CD4-positive, alpha-beta memory T cell (primary cell): ENCODE data around the gene HECTD2. TPM values are rescaled to one million over a fixed set of nuclear protein-coding genes. Genes with fewer than 3 reads are reported as not detected.

Source experiments
- CTCF ChIA-PET: fragments of 350-600 bp; sonication (Branson Sonifier 250); formaldehyde crosslinking; loops from one replicate; lab custom pipeline; 2021; ENCODE audit warnings: inconsistent platforms; ENCODE audit not compliant: partially characterized antibody; lab: Charles Lee
- POLR2A ChIA-PET: fragments of 350-600 bp; sonication (Branson Sonifier 250); formaldehyde crosslinking; loops from one replicate; lab custom pipeline; 2021; ENCODE audit not compliant: partially characterized antibody; lab: Charles Lee
- DNase-seq, 5 donors: peaks; one replicate each; pipeline versions ENCODE4 v3.0.0 to v3.0.0-alpha.2; 2020 to 2022; ENCODE audit warnings: mixed read lengths in 1 of 5
- H3K27ac ChIP-seq: one replicate; pipeline ENCODE4 v1.7.0; 2013; ENCODE audit warnings: low read depth, low read length
- H3K27me3 ChIP-seq: 2 replicates; pipeline ENCODE4 v1.7.0; 2013; ENCODE audit warnings: mild to moderate bottlenecking, low read length, moderate library complexity; ENCODE audit not compliant: insufficient read depth
- H3K36me3 ChIP-seq: 2 replicates; pipeline ENCODE4 v1.7.0; 2013; ENCODE audit warnings: mild to moderate bottlenecking, low read length, moderate library complexity; ENCODE audit not compliant: insufficient read depth
- H3K4me1 ChIP-seq: 2 replicates; pipeline ENCODE4 v1.7.0; 2013; ENCODE audit warnings: mild to moderate bottlenecking, low read length, moderate library complexity; ENCODE audit not compliant: insufficient read depth
- H3K4me3 ChIP-seq, 2 donors: one replicate each; pipeline ENCODE4 v1.7.0; 2013; ENCODE audit warnings: low read length in 2 of 2, mild to moderate bottlenecking in 1 of 2
- H3K9me3 ChIP-seq, 2 donors: one replicate each; pipeline ENCODE4 v1.7.0; 2013; ENCODE audit warnings: low read length in 2 of 2, control low read depth in 1 of 2; ENCODE audit not compliant: control insufficient read depth in 1 of 2
- H3K27ac Mint-ChIP-seq, 7 donors: one replicate each; pipeline ENCODE4 v1.8.0; 2020 to 2021; ENCODE audit warnings: mixed read lengths in 7 of 7, mild to moderate bottlenecking in 6 of 7, inconsistent platforms in 3 of 7, moderate library complexity in 3 of 7
- H3K27me3 Mint-ChIP-seq, 2 donors: one replicate each; pipeline ENCODE4 v1.8.0; 2020 to 2021; ENCODE audit warnings: mixed read lengths in 2 of 2
- H3K36me3 Mint-ChIP-seq, 2 donors: one replicate each; pipeline ENCODE4 v1.8.0; 2020 to 2021; ENCODE audit warnings: mixed read lengths in 2 of 2, inconsistent platforms in 1 of 2, mild to moderate bottlenecking in 1 of 2
- H3K4me1 Mint-ChIP-seq, 4 donors: one replicate each; pipeline ENCODE4 v1.8.0; 2020 to 2021; ENCODE audit warnings: mixed read lengths in 4 of 4, mild to moderate bottlenecking in 1 of 4
- H3K4me3 Mint-ChIP-seq, 8 donors: one replicate each; pipeline ENCODE4 v1.8.0; 2020 to 2021; ENCODE audit warnings: mixed read lengths in 8 of 8, mild to moderate bottlenecking in 7 of 8, moderate library complexity in 6 of 8, inconsistent platforms in 3 of 8
- H3K9me3 Mint-ChIP-seq, 8 donors: one replicate each; pipeline ENCODE4 v1.8.0; 2020 to 2021; ENCODE audit warnings: mixed read lengths in 8 of 8, mild to moderate bottlenecking in 5 of 8, inconsistent platforms in 3 of 8, moderate library complexity in 1 of 8
- intact Hi-C: fragments of 100-400 bp; cut with micrococcal nuclease; formaldehyde crosslinking; loops from one replicate; pipeline ENCODE4 v1.15.1; 2023
- polyA plus RNA-seq, 2 donors: library from polyadenylated mRNA; unstranded; fragments of 300-500 nt; fragmentation: Illumina TruSeq; gene quantifications; one replicate each; pipeline ENCODE4 v1.2.3, GENCODE V29; 2021
- total RNA-seq, 2 experiments: library from RNA; stranded (reverse); gene quantifications; one replicate each; pipeline ENCODE4 v1.2.3, GENCODE V29; 2021

Gene HECTD2
- total and polyA plus RNA-seq, 4 experiments from 2014 or later, result 0.37 to 2.7 (median 1.6) TPM

- Histone ChIP-seq H3K4me3 (no peak overlapping the region), H3K27me3 (no peaks in the 10 kb centered on the region), H3K4me1 (peaks cover 25% of the 10 kb centered on the region), H3K36me3 (no peaks in the 10 kb centered on the region), H3K27ac (no peak overlapping the region), H3K9me3 (no peaks in the 10 kb centered on the region)
- H3K9me3 Mint-ChIP-seq, result no peaks in the 10 kb centered on the region
- H3K27ac Mint-ChIP-seq, result no peak overlapping the region
- intact Hi-C loops, result loop anchor here (5.0 kb wide), 3 partner anchors 385 to 1435 kb away; partner anchors contain the start of genes EXOC6, RPP30 and TNKS2
- ChIA-PET CTCF (interaction anchor here (1.4 kb wide), 2 partner anchors 13 to 114 kb away, joined by 4 read pairs; no protein-coding TSS in a partner anchor), POLR2A (no interaction called here)
- no peaks in the 10 kb centered on the region for H3K27me3 Mint-ChIP-seq
- no peak for DNase-seq
- peaks cover 11 to 20% (median 14%) of the 10 kb centered on the region in 4 donors for H3K4me1 Mint-ChIP-seq
- peaks cover 0 to 3% of the 10 kb centered on the region in 2 donors for H3K36me3 Mint-ChIP-seq
- H3K4me3 Mint-ChIP-seq, result no peak overlapping the region
These were observed 2.4 kb downstream of the HECTD2 start for GRCh38 chr10:91412354-91413087.

- H3K36me3 Mint-ChIP-seq, result no peaks in the 10 kb centered on the region
- no peak overlapping the region for H3K4me3 Mint-ChIP-seq
These were observed 5.7 kb downstream of the HECTD2 start for GRCh38 chr10:91415816-91416215.

GRCh38 chr10:91416339-91416855, 6.3 kb downstream of the HECTD2 start:
- no peaks in the 10 kb centered on the region for H3K27me3 Mint-ChIP-seq
- H3K9me3 ChIP-seq, result no peaks in the 10 kb centered on the region
- intact Hi-C loops, result no loop called here
- POLR2A ChIA-PET, result no interaction called here
- no peaks in the 10 kb centered on the region for H3K36me3 Mint-ChIP-seq
- no peak for DNase-seq
- no peaks in the 10 kb centered on the region for H3K27me3 ChIP-seq
- H3K36me3 ChIP-seq, result no peaks in the 10 kb centered on the region
- H3K4me3 ChIP-seq, result no peak overlapping the region
- no peak overlapping the region for H3K27ac ChIP-seq
- H3K4me1 Mint-ChIP-seq, result peaks cover 0 to 14% (median 7%) of the 10 kb centered on the region in 4 donors
- no peak overlapping the region for H3K4me3 Mint-ChIP-seq
- peaks cover 0 to 1% (median 0%) of the 10 kb centered on the region in 8 donors for H3K9me3 Mint-ChIP-seq
- H3K4me1 ChIP-seq, result peaks cover 10% of the 10 kb centered on the region
- CTCF ChIA-PET, result no interaction called here
- H3K27ac Mint-ChIP-seq, result peak overlapping the region in 1 of 7 donors; percentile 26

More at GRCh38 chr10:91415816-91416215, 5.7 kb downstream of the HECTD2 start:
- ChIA-PET CTCF (no interaction called here), POLR2A (no interaction called here)
- no peaks in the 10 kb centered on the region for H3K27me3 Mint-ChIP-seq
- H3K4me1 ChIP-seq, result peaks cover 15% of the 10 kb centered on the region
- peak in 1 of 5 donors; percentile 15 for DNase-seq
- H3K27ac ChIP-seq, result no peak overlapping the region
- H3K9me3 Mint-ChIP-seq, result peaks cover 0 to 1% (median 0%) of the 10 kb centered on the region in 8 donors
- no peak overlapping the region for H3K27ac Mint-ChIP-seq
- intact Hi-C loops, result no loop called here
- H3K27me3 ChIP-seq, result no peaks in the 10 kb centered on the region
- H3K9me3 ChIP-seq, result no peaks in the 10 kb centered on the region
- H3K4me1 Mint-ChIP-seq, result peaks cover 4 to 14% (median 6%) of the 10 kb centered on the region in 4 donors
- H3K4me3 ChIP-seq, result no peak overlapping the region
- no peaks in the 10 kb centered on the region for H3K36me3 ChIP-seq

- no peak overlapping the region for H3K27ac ChIP-seq
- no peaks in the 10 kb centered on the region for H3K27me3 Mint-ChIP-seq
- no peak overlapping the region for H3K4me3 ChIP-seq
- DNase-seq, result no peak
- H3K36me3 Mint-ChIP-seq, result no peaks in the 10 kb centered on the region
- no peak overlapping the region for H3K4me3 Mint-ChIP-seq
- no peaks in the 10 kb centered on the region for H3K9me3 ChIP-seq
- H3K4me1 ChIP-seq, result peaks cover 5% of the 10 kb centered on the region
- POLR2A ChIA-PET, result no interaction called here
- H3K4me1 Mint-ChIP-seq, result peaks cover 0 to 14% (median 7%) of the 10 kb centered on the region in 4 donors
- no peaks in the 10 kb centered on the region for H3K36me3 ChIP-seq
- CTCF ChIA-PET, result no interaction called here
- no peaks in the 10 kb centered on the region for H3K27me3 ChIP-seq
- no peak overlapping the region for H3K27ac Mint-ChIP-seq
- intact Hi-C loops, result no loop called here
- peaks cover 0 to 1% (median 0%) of the 10 kb centered on the region in 8 donors for H3K9me3 Mint-ChIP-seq
These were observed 8.3 kb downstream of the HECTD2 start for GRCh38 chr10:91418416-91418815.

GRCh38 chr10:91420868-91421267, 10.7 kb downstream of the HECTD2 start:
- intact Hi-C loops, result no loop called here
- no peaks in the 10 kb centered on the region for H3K27me3 ChIP-seq
- ChIA-PET CTCF (interaction anchor here (1.3 kb wide), 1 partner anchor 10 kb away, joined by 7 read pairs; no protein-coding TSS in a partner anchor), POLR2A (interaction anchor here (1.2 kb wide), 1 partner anchor 10 kb away, joined by 3 read pairs; no protein-coding TSS in a partner anchor)
- no peaks in the 10 kb centered on the region for H3K9me3 ChIP-seq
- DNase-seq, result no peak
- no peaks in the 10 kb centered on the region for H3K4me1 ChIP-seq
- no peaks in the 10 kb centered on the region for H3K27me3 Mint-ChIP-seq
- H3K4me3 ChIP-seq, result no peak overlapping the region
- H3K4me1 Mint-ChIP-seq, result peaks cover 0 to 10% (median 6%) of the 10 kb centered on the region in 4 donors
- H3K4me3 Mint-ChIP-seq, result no peak overlapping the region
- no peaks in the 10 kb centered on the region for H3K36me3 ChIP-seq
- H3K27ac Mint-ChIP-seq, result no peak overlapping the region
- no peaks in the 10 kb centered on the region for H3K36me3 Mint-ChIP-seq
- no peak overlapping the region for H3K27ac ChIP-seq
- H3K9me3 Mint-ChIP-seq, result peaks cover 0 to 1% (median 0%) of the 10 kb centered on the region in 8 donors

- ChIA-PET POLR2A (no interaction called here), CTCF (no interaction called here)
- peaks cover 0 to 6% (median 5%) of the 10 kb centered on the region in 4 donors for H3K4me1 Mint-ChIP-seq
- H3K4me3 ChIP-seq, result no peak overlapping the region
- H3K36me3 ChIP-seq, result no peaks in the 10 kb centered on the region
- no peak overlapping the region for H3K27ac ChIP-seq
- no peak overlapping the region for H3K4me3 Mint-ChIP-seq
- no peaks in the 10 kb centered on the region for H3K9me3 ChIP-seq
- no peak for DNase-seq
- intact Hi-C loops, result no loop called here
- no peak overlapping the region for H3K27ac Mint-ChIP-seq
- H3K27me3 ChIP-seq, result no peaks in the 10 kb centered on the region
- peaks cover 0 to 6% (median 0%) of the 10 kb centered on the region in 8 donors for H3K9me3 Mint-ChIP-seq
- H3K27me3 Mint-ChIP-seq, result no peaks in the 10 kb centered on the region
- no peaks in the 10 kb centered on the region for H3K36me3 Mint-ChIP-seq
- no peaks in the 10 kb centered on the region for H3K4me1 ChIP-seq
These were observed 12.8 kb downstream of the HECTD2 start for GRCh38 chr10:91422915-91423314.

- CTCF ChIA-PET, result no interaction called here
- H3K27me3 ChIP-seq, result no peaks in the 10 kb centered on the region
- DNase-seq, result no peak
- Mint-ChIP-seq H3K4me3 (no peak overlapping the region), H3K27me3 (no peaks in the 10 kb centered on the region), H3K27ac (no peak overlapping the region), H3K9me3 (peaks cover 0 to 6% (median 0%) of the 10 kb centered on the region in 8 donors), H3K4me1 (peaks cover 0 to 6% (median 5%) of the 10 kb centered on the region in 4 donors), H3K36me3 (no peaks in the 10 kb centered on the region)
- H3K36me3 ChIP-seq, result no peaks in the 10 kb centered on the region
- H3K4me3 ChIP-seq, result no peak overlapping the region
- no peaks in the 10 kb centered on the region for H3K4me1 ChIP-seq
- POLR2A ChIA-PET, result no interaction called here
- no peak overlapping the region for H3K27ac ChIP-seq
- intact Hi-C loops, result no loop called here
- H3K9me3 ChIP-seq, result no peaks in the 10 kb centered on the region
These were observed 13.9 kb downstream of the HECTD2 start for GRCh38 chr10:91424016-91424415.
